PFSK-1 (cell line): ENCODE data around the gene CTXN1.

Source experiments
- FOXP2 ChIP-seq: optimal IDR thresholded peaks from 2 replicates; pipeline ENCODE3; 2011; ENCODE audit warnings: borderline replicate concordance, control low read depth, inconsistent platforms; ENCODE audit not compliant: insufficient read depth; ENCODE audit errors: extremely low read length, extremely low read depth
- POLR2AphosphoS5 ChIP-seq: IDR thresholded peaks from 2 replicates; pipeline ENCODE4 v1.6.1; 2012; ENCODE audit warnings: low read depth, mild to moderate bottlenecking, control low read depth, low read length, moderate library complexity
- SIN3A ChIP-seq: IDR thresholded peaks from 2 replicates; pipeline ENCODE4 v1.6.1; 2012; ENCODE audit warnings: mild to moderate bottlenecking, low read length, moderate library complexity, borderline replicate concordance; ENCODE audit not compliant: insufficient read depth
- TAF1 ChIP-seq: IDR thresholded peaks from 2 replicates; pipeline ENCODE4 v1.6.1; 2012; ENCODE audit warnings: low read length, control low read depth, borderline replicate concordance; ENCODE audit not compliant: insufficient read depth
- TF ChIP-seq, protein P1 (sequence below), 2 experiments: IDR thresholded peaks; 2 replicates each; pipeline versions ENCODE4 v1.6.1 to v1.8.0; 2011 to 2012; ENCODE audit warnings: low read depth in 2 of 2, low read length in 2 of 2, control low read depth in 1 of 2, inconsistent platforms in 1 of 2, mild to moderate bottlenecking in 1 of 2, moderate library complexity in 1 of 2; ENCODE audit not compliant: insufficient read depth in 1 of 2

CTXN1 gene

DNA sequence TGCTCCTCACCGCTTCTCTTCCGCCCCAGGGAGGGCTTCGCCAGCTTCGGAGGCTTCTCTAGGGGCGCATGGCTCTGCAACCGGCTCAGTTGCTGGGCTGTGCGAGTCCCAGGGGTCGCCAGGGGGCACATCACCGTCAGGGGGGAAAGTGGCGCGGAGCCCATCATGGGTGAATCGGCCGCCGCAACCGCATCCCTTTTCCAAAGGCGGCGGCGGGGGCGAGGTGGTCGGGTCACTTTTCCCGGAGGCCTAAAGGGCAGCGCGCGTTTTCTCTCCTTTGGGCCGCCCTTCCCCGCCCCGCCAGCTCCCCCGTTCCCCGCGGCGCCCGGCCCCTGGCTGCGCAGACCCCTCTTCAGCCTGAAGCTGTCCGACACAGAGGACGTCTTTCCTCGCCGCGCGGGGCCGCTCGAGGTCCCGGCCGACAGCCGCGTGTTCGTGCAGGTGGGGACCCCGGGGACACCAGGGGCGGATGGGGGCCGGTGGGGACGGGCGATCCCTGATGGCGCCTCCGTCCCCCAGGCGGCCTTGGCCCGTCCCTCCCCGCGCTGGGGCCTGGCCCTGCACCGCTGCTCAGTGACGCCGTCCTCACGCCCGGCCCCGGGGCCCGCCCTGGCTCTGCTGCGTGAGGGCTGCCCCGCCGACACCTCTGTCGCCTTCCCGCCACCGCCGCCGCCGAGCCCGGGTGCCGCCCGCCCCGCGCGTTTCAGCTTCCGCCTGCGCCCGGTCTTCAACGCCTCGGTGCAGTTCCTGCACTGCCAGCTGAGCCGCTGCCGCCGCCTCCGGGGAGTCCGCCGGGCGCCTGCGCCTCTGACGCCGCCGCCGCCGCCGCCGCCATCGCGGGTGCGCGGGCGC is 9.6 kb downstream of the CTXN1 start:
- TF ChIP-seq TAF1, result no peak
- no peak for TF ChIP-seq POLR2AphosphoS5
- TF ChIP-seq FOXP2, result no peak
- TF ChIP-seq SIN3A, result no peak
- TF ChIP-seq, protein P1, sequence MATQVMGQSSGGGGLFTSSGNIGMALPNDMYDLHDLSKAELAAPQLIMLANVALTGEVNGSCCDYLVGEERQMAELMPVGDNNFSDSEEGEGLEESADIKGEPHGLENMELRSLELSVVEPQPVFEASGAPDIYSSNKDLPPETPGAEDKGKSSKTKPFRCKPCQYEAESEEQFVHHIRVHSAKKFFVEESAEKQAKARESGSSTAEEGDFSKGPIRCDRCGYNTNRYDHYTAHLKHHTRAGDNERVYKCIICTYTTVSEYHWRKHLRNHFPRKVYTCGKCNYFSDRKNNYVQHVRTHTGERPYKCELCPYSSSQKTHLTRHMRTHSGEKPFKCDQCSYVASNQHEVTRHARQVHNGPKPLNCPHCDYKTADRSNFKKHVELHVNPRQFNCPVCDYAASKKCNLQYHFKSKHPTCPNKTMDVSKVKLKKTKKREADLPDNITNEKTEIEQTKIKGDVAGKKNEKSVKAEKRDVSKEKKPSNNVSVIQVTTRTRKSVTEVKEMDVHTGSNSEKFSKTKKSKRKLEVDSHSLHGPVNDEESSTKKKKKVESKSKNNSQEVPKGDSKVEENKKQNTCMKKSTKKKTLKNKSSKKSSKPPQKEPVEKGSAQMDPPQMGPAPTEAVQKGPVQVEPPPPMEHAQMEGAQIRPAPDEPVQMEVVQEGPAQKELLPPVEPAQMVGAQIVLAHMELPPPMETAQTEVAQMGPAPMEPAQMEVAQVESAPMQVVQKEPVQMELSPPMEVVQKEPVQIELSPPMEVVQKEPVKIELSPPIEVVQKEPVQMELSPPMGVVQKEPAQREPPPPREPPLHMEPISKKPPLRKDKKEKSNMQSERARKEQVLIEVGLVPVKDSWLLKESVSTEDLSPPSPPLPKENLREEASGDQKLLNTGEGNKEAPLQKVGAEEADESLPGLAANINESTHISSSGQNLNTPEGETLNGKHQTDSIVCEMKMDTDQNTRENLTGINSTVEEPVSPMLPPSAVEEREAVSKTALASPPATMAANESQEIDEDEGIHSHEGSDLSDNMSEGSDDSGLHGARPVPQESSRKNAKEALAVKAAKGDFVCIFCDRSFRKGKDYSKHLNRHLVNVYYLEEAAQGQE (IDR thresholded peaks at IDR 0.05; ENCODE audit: insufficient read depth in 1 of 2, low read depth in 2 of 2, low read length in 2 of 2), result no peak

DNA sequence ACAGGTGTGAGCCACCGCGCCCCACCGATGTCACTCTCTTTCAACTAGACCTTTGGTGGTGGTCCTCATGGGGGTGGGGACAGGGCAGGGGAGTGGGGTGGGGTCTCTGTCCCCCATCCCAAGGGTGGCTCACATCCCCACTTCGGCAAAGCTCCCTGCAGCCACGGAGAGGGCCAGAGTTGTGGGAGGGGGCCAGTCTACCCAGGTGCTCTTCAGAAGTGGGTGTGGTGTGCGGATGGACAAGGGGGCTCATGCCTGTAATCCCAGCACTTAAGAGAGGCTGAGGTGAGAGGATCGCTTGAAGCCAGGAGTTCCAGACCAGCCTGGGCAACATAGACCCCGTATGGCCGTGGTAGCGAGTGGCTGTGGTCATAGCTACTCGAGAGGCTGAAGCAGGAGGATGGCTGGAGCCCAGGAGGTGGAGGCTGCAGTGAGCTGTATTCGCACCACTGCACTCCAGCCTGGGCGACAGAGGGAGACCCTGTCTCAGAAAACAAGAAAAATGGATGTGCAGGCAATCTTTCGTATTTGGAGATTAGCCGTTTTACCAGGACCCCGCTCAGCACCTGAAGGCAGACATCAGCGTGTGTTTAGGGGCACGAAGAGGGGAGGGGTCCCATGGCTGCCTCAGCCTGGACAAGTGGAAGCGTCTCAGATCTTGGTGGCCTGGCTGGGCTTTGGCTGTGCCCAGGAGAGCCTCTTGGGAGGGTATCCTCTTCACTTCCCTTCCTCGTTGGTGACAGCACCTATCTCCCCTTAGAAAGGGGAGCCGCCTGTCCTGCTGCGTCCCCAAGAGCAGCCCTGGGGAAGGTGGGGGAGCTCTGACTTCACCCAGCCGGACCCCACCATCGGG is 10.5 kb downstream of the CTXN1 start:
- no peak for TF ChIP-seq FOXP2
- TF ChIP-seq SIN3A, result no peak
- TF ChIP-seq POLR2AphosphoS5, result no peak

DNA sequence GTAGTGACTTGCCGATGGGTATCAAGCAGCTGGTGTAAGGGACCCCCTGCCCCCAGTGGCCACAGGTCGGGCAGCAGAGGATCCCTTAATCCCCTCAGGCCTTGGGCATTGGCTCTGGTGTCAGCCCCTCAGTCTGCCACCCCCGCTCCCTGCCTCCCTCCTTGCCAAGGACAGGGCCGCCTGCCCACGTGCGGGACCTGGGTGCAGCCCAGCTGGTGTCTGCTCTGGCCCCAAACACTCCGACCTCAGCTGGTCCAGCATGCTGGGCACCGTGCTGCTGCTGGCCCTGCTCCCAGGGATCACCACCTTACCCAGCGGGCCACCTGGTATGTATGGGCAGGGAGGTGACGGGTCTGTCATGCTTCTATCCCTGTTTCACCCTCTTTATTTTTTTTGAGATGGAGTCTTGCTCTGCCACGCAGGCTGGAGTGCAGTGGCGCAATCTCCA is 11.3 kb downstream of the CTXN1 start, which contains the start of gene TGFBR3L:
TGFBR3L (plus strand) TSS at position 233 of the 448 bp plus-strand sequence.
- TF ChIP-seq POLR2AphosphoS5 (no peak), FOXP2 (no peak), TAF1 (no peak), SIN3A (no peak)
- TF ChIP-seq, protein P1 (IDR thresholded peaks at IDR 0.05; ENCODE audit: insufficient read depth in 1 of 2, low read depth in 2 of 2, low read length in 2 of 2), result no peak

DNA sequence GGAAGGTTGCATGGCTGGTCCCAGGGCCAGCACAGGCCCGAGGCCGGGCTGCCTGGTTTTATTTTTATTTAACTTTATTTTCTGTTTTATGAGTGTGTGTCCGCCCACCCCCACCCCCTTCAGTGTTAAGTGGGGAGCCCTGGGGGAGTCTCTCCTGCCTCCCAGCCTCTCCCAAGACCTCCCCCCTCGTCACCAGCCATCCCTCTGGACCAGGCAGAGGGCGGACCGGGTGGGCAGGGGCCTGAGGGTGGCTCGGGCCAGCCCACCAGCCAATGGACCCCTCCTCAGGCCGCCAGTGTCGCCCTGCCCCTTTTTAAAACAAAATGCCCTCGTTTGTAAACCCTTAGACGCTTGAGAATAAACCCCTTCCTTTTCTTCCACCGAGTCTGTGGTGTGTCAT is 11.8 kb downstream of the CTXN1 start:
- TF ChIP-seq TAF1, result 0 out of 2 replicates have a peak, but pooled peaks have one; percentile 1
- TF ChIP-seq, protein P1 (IDR thresholded peaks at IDR 0.05; ENCODE audit: insufficient read depth in 1 of 2, low read depth in 2 of 2, low read length in 2 of 2), result no peak
- 0 out of 2 replicates have a peak, but pooled peaks have one; percentile 10 for TF ChIP-seq SIN3A
- TF ChIP-seq FOXP2, result no peak

DNA sequence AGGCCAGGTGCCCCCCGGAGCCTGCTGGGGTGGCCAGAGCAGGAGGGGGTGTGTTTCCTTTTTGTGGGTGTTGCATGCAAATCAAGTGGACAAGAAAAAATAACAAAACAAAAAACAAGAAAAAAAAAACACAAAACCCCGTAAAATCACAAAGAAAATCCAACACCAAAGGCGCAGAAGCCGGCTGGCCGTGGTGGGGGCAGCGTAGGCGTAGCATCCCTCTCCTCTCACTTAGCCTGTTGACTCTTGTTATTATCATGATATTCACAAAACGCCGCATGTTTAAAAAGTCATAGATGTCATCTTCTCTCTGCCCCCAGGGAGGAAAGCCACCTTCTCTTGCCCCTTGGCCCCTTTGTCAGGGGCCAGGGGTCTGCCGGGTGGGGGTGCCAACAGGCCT is 12.3 kb downstream of the CTXN1 start:
- TF ChIP-seq TAF1, result 0 out of 2 replicates have a peak, but pooled peaks have one; percentile 7
- TF ChIP-seq FOXP2, result no peak
- TF ChIP-seq SIN3A, result no peak
- TF ChIP-seq, protein P1 (IDR thresholded peaks at IDR 0.05; ENCODE audit: insufficient read depth in 1 of 2, low read depth in 2 of 2, low read length in 2 of 2), result no peak
- no peak; the same call in 1 of the 2 replicates for TF ChIP-seq POLR2AphosphoS5
